Neural progenitor cell (in vitro differentiated cells): ENCODE measurements around the gene MPEG1. TPM values are rescaled to one million over a fixed set of nuclear protein-coding genes. Genes with fewer than 3 reads are reported as not detected.

Experiments used
- DNase-seq: peaks from one replicate; pipeline ENCODE4 v3.0.0-alpha.2; 2016; ENCODE audit warnings: low spot score
- H2AFZ ChIP-seq: fragments of 200-600 bp; sonication (generic); replicated peaks from 2 replicates; pipeline ENCODE4 v1.6.1; 2016; ENCODE audit warnings: antibody characterized with exemption
- H3F3A ChIP-seq: fragments of 200-600 bp; sonication (generic); 2 replicates; pipeline ENCODE4 v1.6.1; 2016; ENCODE audit warnings: antibody characterized with exemption, low read depth
- H3K27ac ChIP-seq: fragments of 200-600 bp; sonication (generic); 2 replicates; pipeline ENCODE4 v1.5.1; 2016; ENCODE audit warnings: mild to moderate bottlenecking
- H3K27me3 ChIP-seq: fragments of 200-600 bp; sonication (generic); 2 replicates; pipeline ENCODE4 v1.6.1; 2016; ENCODE audit warnings: mild to moderate bottlenecking, moderate library complexity
- H3K36me3 ChIP-seq: fragments of 200-600 bp; sonication (generic); 2 replicates; pipeline ENCODE4 v1.5.1; 2016
- H3K4me1 ChIP-seq: fragments of 200-600 bp; sonication (generic); 2 replicates; pipeline ENCODE4 v1.6.1; 2016; ENCODE audit warnings: mixed run types
- H3K4me2 ChIP-seq: fragments of 200-600 bp; sonication (generic); 2 replicates; pipeline ENCODE4 v1.6.1; 2016
- H3K4me3 ChIP-seq: fragments of 200-600 bp; sonication (generic); 2 replicates; pipeline ENCODE4 v1.5.1; 2016
- H3K79me2 ChIP-seq: fragments of 200-600 bp; sonication (generic); 2 replicates; pipeline ENCODE4 v1.6.1; 2016; ENCODE audit warnings: low read depth
- H3K9ac ChIP-seq: fragments of 200-600 bp; sonication (generic); 2 replicates; pipeline ENCODE4 v1.6.1; 2016
- H3K9me3 ChIP-seq: fragments of 200-600 bp; sonication (generic); 2 replicates; pipeline ENCODE4 v1.5.1; 2016; ENCODE audit warnings: low read depth
- H4K20me1 ChIP-seq: fragments of 200-600 bp; sonication (generic); 2 replicates; pipeline ENCODE4 v1.6.1; 2016; ENCODE audit warnings: low read depth
- H3K27ac Mint-ChIP-seq: 3 replicates; pipeline ENCODE4 v1.8.0; 2021; ENCODE audit warnings: mixed read lengths
- H3K27me3 Mint-ChIP-seq: 2 replicates; pipeline ENCODE4 v1.8.0; 2022; ENCODE audit warnings: low read depth, mild to moderate bottlenecking, inconsistent platforms, moderate library complexity, mixed read lengths; ENCODE audit not compliant: insufficient read depth
- H3K36me3 Mint-ChIP-seq: 3 replicates; pipeline ENCODE4 v1.8.0; 2021; ENCODE audit warnings: mixed read lengths
- H3K4me1 Mint-ChIP-seq: 3 replicates; pipeline ENCODE4 v1.8.0; 2021; ENCODE audit warnings: mixed read lengths
- H3K4me3 Mint-ChIP-seq: 3 replicates; pipeline ENCODE4 v1.8.0; 2021; ENCODE audit warnings: mild to moderate bottlenecking, moderate library complexity, mixed read lengths
- H3K9me3 Mint-ChIP-seq: 3 replicates; pipeline ENCODE4 v1.8.0; 2020; ENCODE audit warnings: mixed read lengths
- EZH2 ChIP-seq: fragments of 200-600 bp; sonication (generic); IDR thresholded peaks from 2 replicates; pipeline ENCODE4 v1.6.1; 2017; ENCODE audit warnings: antibody characterized with exemption, mild to moderate bottlenecking, moderate library complexity
- EZH2phosphoT487 ChIP-seq: fragments of 200-600 bp; sonication (generic); IDR thresholded peaks from 2 replicates; pipeline ENCODE4 v1.6.1; 2017; ENCODE audit warnings: antibody characterized with exemption
- total RNA-seq: library from RNA; depleted of rRNA; stranded (reverse); fragments of >200 nt; gene quantifications from 2 replicates; pipeline ENCODE4 v1.2.3, GENCODE V29; 2015; ENCODE audit warnings: low replicate concordance
- TF ChIP-seq, protein P1 (sequence below): fragments of 200-600 bp; sonication (generic); IDR thresholded peaks from 2 replicates; pipeline ENCODE4 v1.5.1; 2017; ENCODE audit warnings: antibody characterized with exemption, mild to moderate bottlenecking

Gene MPEG1
- total RNA-seq, 1 donor from 2014 or later = not detected

DNA sequence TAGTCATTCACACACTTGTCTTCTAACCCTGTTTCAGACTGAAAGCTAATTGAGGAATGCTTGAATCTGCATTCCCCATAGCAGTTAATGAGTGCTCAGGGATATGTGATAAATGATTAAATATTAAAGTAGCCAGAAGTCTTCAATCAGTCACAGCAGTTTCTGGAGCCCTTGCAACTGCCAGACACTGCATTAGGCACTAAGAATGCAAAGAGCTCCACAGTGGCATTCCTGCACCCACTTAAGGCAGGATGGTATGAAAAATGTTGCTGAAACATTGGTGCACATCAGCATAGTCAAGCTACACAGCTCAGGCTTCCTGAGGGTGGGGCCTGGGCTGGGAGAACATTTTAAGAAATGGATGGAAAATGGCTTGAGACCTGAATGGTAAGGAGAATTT lies 34.3 kb downstream of the MPEG1 start:
- Histone ChIP-seq H4K20me1 (peaks cover 97% of the 10 kb centered on the region), H3K9ac (no peak overlapping the region), H3K4me3 (no peak overlapping the region), H3K27me3 (no peaks in the 10 kb centered on the region), H3F3A (peaks cover 43% of the 10 kb centered on the region), H2AFZ (no peak overlapping the region), H3K27ac (no peak overlapping the region), H3K4me1 (peaks cover 70% of the 10 kb centered on the region), H3K79me2 (peaks cover 98% of the 10 kb centered on the region), H3K36me3 (no peaks in the 10 kb centered on the region), H3K9me3 (no peaks in the 10 kb centered on the region), H3K4me2 (peak overlapping the region; percentile 67)
- Mint-ChIP-seq H3K9me3 (peaks cover 8% of the 10 kb centered on the region), H3K27ac (peak overlapping the region; percentile 82), H3K27me3 (peaks cover 16% of the 10 kb centered on the region), H3K4me1 (peaks cover 93% of the 10 kb centered on the region), H3K36me3 (peaks cover 55% of the 10 kb centered on the region), H3K4me3 (no peak overlapping the region)
- no peak for DNase-seq
- TF ChIP-seq, protein P1, sequence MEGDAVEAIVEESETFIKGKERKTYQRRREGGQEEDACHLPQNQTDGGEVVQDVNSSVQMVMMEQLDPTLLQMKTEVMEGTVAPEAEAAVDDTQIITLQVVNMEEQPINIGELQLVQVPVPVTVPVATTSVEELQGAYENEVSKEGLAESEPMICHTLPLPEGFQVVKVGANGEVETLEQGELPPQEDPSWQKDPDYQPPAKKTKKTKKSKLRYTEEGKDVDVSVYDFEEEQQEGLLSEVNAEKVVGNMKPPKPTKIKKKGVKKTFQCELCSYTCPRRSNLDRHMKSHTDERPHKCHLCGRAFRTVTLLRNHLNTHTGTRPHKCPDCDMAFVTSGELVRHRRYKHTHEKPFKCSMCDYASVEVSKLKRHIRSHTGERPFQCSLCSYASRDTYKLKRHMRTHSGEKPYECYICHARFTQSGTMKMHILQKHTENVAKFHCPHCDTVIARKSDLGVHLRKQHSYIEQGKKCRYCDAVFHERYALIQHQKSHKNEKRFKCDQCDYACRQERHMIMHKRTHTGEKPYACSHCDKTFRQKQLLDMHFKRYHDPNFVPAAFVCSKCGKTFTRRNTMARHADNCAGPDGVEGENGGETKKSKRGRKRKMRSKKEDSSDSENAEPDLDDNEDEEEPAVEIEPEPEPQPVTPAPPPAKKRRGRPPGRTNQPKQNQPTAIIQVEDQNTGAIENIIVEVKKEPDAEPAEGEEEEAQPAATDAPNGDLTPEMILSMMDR = no peak
- TF ChIP-seq EZH2 = no peak
- no peak for TF ChIP-seq EZH2phosphoT487

DNA sequence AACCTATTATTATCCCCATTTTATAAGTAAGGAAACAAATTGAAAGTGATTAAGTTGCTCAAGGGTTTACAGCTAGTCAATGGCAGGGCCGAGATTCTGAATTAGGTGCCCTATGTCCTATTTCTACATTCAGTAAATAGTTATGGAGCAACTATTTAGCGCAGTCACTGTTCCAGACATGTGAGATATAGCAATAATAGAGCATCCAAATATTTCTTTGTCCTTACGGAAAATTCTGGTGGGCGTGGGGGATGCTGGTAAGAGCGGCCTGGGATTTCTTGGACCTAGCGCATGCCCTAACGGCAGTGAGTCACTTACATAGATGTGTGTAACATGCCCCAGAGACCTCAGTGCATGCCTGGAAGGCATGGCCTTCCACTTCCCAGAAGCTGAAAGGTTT lies 36.4 kb downstream of the MPEG1 start:
- H3K4me3 ChIP-seq = no peak overlapping the region
- peaks cover 91% of the 10 kb centered on the region for H3K79me2 ChIP-seq
- Mint-ChIP-seq H3K27me3 (peaks cover 18% of the 10 kb centered on the region), H3K4me3 (peak overlapping the region; percentile 99), H3K9me3 (peaks cover 8% of the 10 kb centered on the region), H3K27ac (peak overlapping the region; percentile 18), H3K4me1 (peaks cover 73% of the 10 kb centered on the region), H3K36me3 (peaks cover 36% of the 10 kb centered on the region)
- no peaks in the 10 kb centered on the region for H3K27me3 ChIP-seq
- no peak overlapping the region for H3K27ac ChIP-seq
- peaks cover 51% of the 10 kb centered on the region for H3F3A ChIP-seq
- H3K36me3 ChIP-seq = no peaks in the 10 kb centered on the region
- TF ChIP-seq EZH2phosphoT487 (no peak), EZH2 (no peak)
- TF ChIP-seq, protein P1 = no peak
- H3K9ac ChIP-seq = no peak overlapping the region
- no peak overlapping the region for H2AFZ ChIP-seq
- H3K4me1 ChIP-seq = peaks cover 68% of the 10 kb centered on the region
- H3K9me3 ChIP-seq = no peaks in the 10 kb centered on the region
- DNase-seq = no peak
- H3K4me2 ChIP-seq = peak overlapping the region; percentile 4
- H4K20me1 ChIP-seq = peaks cover 77% of the 10 kb centered on the region

DNA sequence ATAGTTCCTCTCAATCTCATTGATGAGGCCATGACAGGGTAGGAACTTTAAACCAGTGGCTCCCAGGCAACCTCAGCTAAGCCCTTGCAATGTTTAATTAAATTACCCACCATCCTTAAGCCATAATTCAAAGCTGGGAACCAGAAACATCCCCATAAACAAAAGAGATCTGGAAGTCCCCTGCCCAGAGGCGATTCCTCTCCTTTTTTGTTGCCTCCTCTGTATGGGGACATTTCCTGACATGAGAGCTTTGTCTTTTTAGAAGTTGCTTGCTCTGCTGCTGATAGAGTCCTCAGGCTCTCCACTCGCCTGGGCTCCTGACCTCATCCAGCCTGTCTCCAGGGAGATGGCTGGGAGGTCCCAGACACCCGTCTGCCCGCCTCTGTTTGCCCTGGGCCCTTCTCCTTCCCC lies 37.6 kb downstream of the MPEG1 start:
- H3K9me3 ChIP-seq = no peaks in the 10 kb centered on the region
- H3K79me2 ChIP-seq = peaks cover 79% of the 10 kb centered on the region
- peaks cover 64% of the 10 kb centered on the region for H4K20me1 ChIP-seq
- Mint-ChIP-seq H3K27ac (peak overlapping the region; percentile 95), H3K9me3 (peaks cover 8% of the 10 kb centered on the region), H3K4me1 (peaks cover 61% of the 10 kb centered on the region), H3K27me3 (peaks cover 15% of the 10 kb centered on the region), H3K36me3 (peaks cover 33% of the 10 kb centered on the region), H3K4me3 (peak overlapping the region; percentile 99)
- H3K9ac ChIP-seq = no peak overlapping the region
- TF ChIP-seq EZH2 = no peak
- TF ChIP-seq, protein P1 = no peak
- TF ChIP-seq EZH2phosphoT487 = no peak
- H3K27me3 ChIP-seq = no peaks in the 10 kb centered on the region
- peak overlapping the region; percentile 98 for H3K4me2 ChIP-seq
- H3K4me3 ChIP-seq = peak overlapping the region; percentile 89
- DNase-seq = peak; percentile 28
- H2AFZ ChIP-seq = no peak overlapping the region
- H3K4me1 ChIP-seq = peaks cover 67% of the 10 kb centered on the region
- no peaks in the 10 kb centered on the region for H3K36me3 ChIP-seq
- peaks cover 55% of the 10 kb centered on the region for H3F3A ChIP-seq
- H3K27ac ChIP-seq = peak overlapping the region; percentile 63
